HG03457 (cell line): ENCODE data around the gene GDF11.

Source experiments
- ATAC-seq: cut with Tn5 transposase; IDR thresholded peaks from one replicate; pipeline ENCODE4 v1.9.1; 2021; ENCODE audit warnings: moderate number of reproducible peaks; ENCODE audit not compliant: unreplicated experiment

Gene GDF11

DNA sequence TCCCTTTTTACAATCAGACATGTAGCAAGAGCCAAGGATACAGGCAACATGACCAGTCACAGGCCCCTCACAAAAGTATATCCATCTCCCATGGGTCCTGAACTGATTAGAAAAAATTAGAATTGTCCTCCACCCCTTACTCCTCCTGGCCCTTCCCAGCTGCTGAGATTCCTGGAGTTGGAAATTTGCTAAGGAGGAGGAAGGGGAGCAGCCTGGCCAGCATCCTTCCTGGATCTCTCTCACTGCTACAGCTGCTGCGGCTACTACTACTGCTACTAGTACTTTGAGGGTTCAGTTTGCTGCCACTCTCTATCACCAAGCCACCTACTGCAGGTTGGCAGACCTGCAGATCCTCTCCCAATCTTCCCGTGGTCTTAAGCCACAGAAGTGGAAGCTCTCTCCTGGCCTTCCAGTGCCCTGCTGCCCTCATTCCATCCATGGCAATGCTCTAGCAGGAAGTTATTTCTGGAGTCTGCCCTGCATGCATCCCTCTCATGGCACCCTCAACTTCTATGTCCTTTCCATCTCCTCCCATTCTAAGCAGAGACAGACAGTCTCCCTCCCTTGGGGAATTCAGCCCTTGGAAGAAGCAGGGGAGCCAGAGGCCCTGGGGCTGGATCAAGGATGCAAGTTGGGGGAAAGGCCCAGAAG lies 36.2 kb upstream of the GDF11 start:
- no peak for ATAC-seq

GRCh38 chr12:55707219-55707671 lies 35.7 kb upstream of the GDF11 start:
- no peak for ATAC-seq

DNA sequence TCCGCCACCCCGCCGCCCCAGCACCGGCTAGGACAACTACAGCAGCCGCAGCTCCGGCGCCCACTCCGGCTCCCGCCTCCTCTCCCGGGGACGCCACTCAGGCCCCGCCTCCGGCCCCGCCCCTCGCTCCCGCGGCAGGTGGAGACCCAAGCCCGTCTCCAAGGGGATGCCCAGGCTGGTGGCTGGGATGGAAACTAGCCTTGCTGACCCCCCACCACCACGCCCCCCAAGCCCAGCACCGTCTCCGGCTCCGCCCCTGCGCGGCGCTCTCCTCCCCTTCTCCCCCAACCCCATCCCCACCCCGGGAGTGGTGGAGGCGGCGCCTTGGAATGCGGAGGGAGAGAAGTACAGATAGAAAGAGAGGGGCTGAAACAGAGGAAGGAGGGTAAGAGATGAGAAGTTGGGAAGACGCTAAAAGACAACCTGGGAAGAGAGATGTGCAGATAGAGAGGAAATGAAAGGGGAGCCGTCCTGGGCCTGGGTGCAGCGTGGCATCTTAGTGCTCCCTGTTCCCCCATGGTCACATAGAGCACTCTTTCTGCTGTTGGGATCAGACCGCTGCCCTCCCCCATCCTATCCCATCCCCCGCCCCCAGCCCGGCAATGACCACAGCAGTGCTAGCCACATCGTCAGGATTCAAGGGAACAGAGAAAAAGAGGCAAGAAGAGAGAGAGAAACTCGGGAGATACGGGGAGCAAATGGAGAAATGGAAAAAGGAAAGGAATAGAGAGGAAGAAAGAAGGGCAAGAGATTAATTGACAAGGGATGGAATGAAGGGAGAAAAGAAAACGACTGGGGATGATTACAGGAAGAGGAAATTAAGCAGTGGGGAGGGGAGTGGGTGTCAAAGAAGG lies 34.9 kb upstream of the GDF11 start, which contains the start of gene ITGA7:
Gene ITGA7 (minus strand): TSS at position 64 of the 854 bp plus-strand sequence. CDS start 222 bp downstream, outside the sequence.
- ATAC-seq: no peak

GRCh38 chr12:55708695-55709233 lies 34.2 kb upstream of the GDF11 start:
- no peak for ATAC-seq

DNA sequence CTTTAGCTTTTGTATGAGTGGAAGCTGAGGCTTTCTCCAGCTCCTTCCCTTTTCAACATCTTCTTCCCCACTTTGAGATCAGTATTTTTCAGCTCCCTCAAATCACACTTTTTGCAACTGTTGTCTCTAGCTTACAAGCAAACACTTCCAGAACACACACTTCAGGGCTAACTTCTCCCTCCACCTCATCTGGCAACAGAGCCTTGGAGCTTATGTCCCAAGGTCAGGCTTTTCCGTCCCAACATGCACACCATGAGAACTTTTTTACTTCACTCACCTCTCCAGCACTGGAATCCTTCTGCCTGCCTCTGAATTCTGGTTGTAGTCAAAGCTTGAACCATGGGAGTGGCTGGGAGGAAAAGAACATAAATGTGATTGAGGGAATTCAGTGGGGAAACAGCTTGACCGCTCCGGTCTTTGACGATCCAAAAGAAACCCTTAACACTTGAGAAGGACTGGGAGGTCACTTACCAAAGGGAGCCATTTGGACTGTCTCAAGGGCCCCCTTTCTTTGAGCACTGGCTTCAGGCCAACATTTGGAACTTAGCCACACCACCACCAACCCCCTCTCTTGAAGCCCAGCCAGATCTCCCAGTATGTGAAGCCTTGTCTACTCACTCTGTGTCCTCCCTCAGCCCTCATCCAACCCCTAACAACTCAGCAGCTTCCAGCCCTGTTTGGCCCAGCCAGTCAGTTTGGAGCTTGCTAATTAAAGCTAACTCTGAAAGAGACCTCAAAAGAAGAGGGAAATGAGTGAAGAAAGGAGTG lies 31.0 kb upstream of the GDF11 start:
- no peak for ATAC-seq

DNA sequence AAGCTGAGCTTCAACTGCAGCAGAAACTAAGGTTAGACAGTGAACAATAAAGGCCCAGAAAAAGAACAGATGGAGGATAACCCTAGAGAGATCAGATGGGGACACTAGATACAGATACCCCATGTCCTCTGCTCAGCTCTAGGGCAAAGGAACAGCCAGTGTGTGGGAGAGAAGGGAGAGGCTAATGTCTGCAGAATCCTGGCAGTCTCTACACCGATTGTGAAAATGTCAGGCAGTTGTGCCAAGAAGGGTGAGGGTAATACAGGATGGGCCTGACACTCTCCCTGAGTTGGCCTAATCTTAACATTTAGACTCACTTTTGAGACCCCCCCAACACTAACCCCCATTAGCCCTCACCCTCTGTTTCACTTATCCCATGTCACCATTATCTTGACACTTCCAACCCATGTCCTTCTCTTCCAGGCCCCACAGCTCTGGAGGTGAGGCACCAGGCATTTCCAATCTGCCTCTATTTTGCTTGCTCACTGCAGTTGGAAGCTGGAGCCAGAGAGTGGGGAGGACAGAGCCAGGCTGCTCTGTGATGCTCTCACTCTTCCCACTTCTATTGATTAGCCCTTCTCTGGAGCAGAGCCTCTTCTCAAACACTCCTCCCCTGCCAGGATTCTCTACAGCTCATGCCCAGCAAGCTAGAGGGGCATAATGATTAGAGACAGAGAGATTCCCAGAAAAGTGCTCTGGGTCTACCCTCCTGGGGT lies 30.1 kb upstream of the GDF11 start:
- no peak for ATAC-seq

- ATAC-seq: no peak
Observed at GRCh38 chr12:55713721-55714120, 29.2 kb upstream of the GDF11 start.

DNA sequence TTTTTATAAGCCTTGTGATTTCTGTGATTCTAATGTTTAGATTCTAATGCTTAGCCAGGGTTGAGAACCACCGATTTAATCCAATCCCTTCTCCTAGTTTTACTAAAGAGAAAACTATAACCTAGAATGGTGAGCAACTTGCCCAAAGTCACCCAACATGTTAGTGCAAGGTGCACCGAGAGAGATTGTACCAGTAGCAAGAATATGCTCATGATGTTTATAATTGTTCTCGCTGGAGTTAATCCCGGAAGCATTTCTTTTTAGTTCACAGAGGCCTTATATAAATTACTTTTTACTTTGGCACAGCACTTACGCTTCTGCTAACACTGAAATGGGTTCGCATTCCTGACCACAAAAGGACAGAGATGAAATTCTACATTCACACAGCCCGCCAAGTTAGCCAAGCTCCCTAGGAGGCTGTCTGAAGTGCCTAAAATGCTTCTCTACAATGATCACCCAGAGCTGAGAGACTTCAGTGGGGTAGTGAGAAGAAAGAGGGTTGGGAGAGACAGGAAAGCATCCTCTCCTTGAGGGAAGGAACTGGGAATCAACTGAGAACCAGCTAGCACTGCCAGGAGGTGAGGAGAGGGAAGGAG lies 27.7 kb upstream of the GDF11 start:
- ATAC-seq: no peak

DNA sequence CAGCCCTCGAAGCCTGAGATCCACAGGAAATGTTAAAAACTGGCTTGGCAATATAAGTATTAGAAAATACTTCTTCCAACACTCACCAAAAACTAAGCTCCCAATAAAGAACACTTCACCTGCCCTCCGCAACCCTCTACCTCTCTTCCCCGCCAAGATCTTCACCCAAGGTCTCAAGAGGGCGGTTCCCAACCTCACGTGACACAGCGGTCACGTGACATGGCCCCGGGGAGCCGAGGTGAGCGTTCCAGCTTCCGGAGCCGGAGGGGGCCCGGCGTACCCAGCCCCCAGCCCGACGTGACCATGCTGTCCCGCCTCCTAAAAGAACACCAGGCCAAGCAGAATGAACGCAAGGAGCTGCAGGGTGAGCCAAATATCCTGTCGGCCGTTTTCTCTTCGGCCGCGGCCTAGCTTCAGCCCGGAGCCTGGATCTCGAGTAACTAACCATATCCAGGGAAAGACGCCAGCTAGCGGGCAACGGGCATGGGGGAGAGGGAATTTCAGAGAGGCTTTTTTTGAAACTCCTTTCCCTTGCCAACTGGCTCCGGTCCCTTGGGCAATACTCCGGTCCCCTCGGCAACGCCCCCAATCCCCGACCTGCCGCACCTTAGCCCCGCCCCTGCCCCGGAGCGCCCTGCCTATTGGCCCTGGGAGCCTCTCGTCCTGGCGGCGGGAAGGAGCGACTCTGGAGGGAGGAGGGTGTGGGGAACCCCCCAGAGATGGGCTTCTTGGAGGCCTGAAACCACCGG lies 26.9 kb upstream of the GDF11 start, which contains the start of gene BLOC1S1:
Gene BLOC1S1 (plus strand): TSS at position 214 of the 749 bp plus-strand sequence. CDS start 6 bp downstream, at position 220.
- peak; percentile 82 for ATAC-seq

DNA sequence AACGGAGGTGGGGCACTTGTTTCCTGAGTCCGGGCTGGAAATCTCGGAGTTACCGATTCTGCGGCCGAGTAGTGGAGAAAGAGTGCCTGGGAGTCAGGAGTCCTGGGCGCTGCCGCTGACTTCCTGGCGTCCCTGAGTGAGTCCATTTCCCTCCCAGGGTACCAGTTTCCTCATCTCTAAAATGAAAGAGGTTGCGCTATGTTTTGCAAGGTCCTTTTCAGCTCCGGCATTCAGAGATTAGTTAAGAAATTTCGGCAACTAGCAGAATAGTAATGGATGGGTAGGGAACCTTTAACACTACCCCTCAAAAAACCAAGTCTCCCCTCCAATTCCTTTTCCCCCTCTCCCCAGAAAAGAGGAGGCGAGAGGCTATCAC lies 26.4 kb upstream of the GDF11 start:
- no peak for ATAC-seq

DNA sequence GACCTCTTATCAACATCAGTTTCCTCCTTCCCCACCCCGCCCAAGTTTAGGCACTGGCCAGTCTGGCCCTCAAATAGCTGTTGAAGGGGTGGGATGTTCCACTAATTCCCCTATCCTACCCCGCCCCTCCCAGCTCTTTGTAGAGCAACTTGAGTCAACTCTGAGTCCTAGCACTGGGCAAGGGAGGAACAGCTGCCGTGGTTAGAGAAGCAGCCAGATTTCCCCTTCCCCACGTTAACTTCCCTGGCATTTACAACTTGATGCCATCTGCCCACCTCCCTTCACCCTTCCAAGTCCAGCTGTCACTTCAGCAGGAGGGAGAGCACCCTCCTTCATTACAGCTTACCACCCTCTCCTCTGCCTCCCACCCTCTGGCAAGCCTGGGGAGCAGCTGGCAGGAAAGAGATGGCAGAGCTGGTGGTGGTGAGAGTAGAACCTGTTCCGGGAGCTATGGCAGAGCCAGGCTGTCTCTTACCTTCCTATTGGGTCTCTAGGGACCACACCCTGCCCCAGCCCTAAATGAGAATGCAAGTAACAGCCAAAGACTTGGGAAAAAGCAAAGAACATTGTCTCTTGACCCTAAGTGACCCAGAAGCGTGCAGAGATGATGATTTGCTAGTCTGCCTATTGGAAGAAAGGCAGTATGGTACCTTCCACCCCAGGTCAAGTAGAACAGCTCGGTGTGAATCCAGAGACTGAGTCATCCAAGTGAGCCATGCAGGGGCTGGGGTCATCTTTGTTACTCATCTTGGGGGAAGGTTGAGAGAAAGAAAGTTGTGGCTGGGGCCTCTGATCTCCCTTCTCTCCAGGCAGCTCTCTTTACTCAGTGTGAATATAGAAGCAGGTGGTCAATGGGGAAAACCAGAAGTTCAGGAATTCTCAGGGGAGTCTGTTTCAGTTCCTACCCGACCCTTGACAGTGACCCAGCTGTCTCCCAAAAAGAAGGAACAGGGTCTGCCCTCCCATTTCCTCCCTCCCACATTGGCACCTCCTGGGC lies 25.6 kb upstream of the GDF11 start:
- ATAC-seq: no peak

DNA sequence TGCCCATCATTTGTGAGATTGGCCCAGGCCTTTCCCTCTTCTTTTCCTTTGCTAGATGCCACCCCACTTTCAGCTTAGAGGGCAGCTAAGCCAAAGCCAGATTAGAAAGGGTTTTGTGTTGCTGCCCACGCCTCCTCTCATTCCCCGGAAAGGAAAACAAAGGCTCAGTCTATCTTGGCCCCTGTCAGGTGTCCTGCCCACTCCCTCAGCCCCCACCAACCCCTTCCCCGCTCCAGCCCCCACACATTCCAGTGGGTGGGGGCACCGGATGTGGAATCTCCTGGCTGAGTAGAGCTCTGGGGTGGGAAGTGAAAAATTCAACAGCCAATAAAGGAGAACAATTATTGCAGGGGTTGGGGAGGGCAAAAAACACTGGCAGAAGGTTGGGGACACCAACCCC lies 24.9 kb upstream of the GDF11 start:
- ATAC-seq: no peak

GRCh38 chr12:55718624-55719275 lies 24.2 kb upstream of the GDF11 start:
- ATAC-seq: no peak

- ATAC-seq: no peak
Observed at GRCh38 chr12:55719371-55719770, 23.6 kb upstream of the GDF11 start.

DNA sequence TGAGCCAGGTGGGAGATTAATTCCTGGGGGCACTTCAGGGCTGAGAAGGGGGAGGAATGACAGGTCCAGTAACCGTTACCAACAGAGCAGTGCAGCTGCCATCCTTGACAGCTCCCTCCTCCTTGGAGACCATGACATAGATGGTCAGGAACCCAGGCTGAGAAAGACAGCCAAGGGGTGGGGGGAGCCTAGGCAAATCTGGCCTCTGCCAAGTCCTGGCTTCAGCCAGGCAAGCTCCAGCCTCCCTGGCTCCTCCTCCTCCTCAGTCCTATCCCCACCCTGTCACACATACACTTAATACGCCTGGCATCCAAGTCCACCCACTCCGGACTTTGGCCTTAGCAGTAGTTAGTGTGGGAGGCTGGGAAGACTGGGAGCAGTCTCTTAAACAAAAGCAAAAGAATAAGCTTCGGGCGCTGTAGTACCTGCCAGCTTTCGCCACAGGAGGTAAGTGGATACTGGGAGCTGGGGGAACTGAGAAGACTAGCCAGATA lies 22.8 kb upstream of the GDF11 start, which contains the start of gene RDH5:
Gene RDH5 (plus strand): TSS at position 323 of the 494 bp plus-strand sequence. CDS start 792 bp downstream, outside the sequence.
- ATAC-seq: no peak

DNA sequence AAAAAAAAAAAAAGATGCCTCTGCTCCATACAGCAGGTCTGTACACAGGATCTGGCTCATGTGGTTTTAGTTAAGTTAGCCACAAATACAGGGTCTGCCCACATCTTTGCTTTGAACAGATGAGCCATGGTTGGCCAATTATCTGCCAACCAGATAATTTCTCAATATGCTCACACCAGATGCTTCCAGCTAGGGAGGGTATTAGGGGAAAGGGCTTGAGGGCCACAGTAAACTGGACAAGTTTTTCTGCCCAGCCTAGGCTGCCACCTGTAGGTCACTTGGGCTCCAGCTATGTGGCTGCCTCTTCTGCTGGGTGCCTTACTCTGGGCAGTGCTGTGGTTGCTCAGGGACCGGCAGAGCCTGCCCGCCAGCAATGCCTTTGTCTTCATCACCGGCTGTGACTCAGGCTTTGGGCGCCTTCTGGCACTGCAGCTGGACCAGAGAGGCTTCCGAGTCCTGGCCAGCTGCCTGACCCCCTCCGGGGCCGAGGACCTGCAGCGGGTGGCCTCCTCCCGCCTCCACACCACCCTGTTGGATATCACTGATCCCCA lies 22.0 kb upstream of the GDF11 start:
- ATAC-seq: no peak
